Measurements from ENCODE around the gene RPL41. TPM values are rescaled to one million over a fixed set of nuclear protein-coding genes. Genes with fewer than 3 reads are reported as not detected.
A peak's percentile ranks its signal among the peaks of the same experiment; 100 is the strongest.

Gene RPL41
- total RNA-seq, 1 experiment from 2014 or later = 3,051 TPM

DNA sequence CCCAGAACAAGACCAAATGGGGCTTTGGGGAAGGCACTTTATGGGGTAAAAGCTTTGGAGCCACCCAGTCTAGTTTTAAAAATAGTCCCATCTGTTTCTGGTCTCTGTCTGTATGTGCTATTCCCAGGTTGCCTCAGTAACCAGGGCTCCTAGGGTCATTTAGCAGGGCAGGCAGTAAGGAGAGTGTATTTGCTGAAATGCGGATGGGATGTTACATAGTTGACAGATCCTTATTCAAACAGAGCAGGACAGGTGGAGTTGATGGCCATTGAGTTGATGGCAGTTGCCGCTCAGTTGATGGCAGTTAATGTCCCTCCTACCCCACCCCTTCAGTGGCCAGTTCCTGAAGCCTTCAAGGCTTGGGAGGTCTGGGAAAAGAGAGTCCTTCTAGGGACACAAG, 6.2 kb downstream of the RPL41 start:
- TF ChIP-seq, protein P1, sequence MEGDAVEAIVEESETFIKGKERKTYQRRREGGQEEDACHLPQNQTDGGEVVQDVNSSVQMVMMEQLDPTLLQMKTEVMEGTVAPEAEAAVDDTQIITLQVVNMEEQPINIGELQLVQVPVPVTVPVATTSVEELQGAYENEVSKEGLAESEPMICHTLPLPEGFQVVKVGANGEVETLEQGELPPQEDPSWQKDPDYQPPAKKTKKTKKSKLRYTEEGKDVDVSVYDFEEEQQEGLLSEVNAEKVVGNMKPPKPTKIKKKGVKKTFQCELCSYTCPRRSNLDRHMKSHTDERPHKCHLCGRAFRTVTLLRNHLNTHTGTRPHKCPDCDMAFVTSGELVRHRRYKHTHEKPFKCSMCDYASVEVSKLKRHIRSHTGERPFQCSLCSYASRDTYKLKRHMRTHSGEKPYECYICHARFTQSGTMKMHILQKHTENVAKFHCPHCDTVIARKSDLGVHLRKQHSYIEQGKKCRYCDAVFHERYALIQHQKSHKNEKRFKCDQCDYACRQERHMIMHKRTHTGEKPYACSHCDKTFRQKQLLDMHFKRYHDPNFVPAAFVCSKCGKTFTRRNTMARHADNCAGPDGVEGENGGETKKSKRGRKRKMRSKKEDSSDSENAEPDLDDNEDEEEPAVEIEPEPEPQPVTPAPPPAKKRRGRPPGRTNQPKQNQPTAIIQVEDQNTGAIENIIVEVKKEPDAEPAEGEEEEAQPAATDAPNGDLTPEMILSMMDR (IDR thresholded peaks at IDR 0.05; ENCODE audit: insufficient read depth in 1 of 2, low read depth in 1 of 2, low read length in 1 of 2, severe bottlenecking in 1 of 2, unreplicated experiment in 1 of 2) = no peak
- Mint-ChIP-seq H3K4me3 (ENCODE audit: unreplicated experiment) (no peak overlapping the region), H3K36me3 (ENCODE audit: insufficient read depth, unreplicated experiment) (peaks cover 24% of the 10 kb centered on the region), H3K27ac (ENCODE audit: unreplicated experiment) (peak overlapping the region; percentile 35), H3K4me1 (ENCODE audit: low read depth, unreplicated experiment) (peaks cover 31% of the 10 kb centered on the region), H3K27me3 (ENCODE audit: insufficient read depth, unreplicated experiment) (no peaks in the 10 kb centered on the region), H3K9me3 (ENCODE audit: unreplicated experiment) (no peaks in the 10 kb centered on the region)
- no TSS peak for BruUV-seq (replicated peaks)
- intact Hi-C loops (cut with micrococcal nuclease; ENCODE audit: unreplicated experiment) = no loop called here
- ChIA-PET CTCF (no interaction called here), POLR2A (interaction anchor here (0.9 kb wide), 1 partner anchor 99 kb away, joined by 4 read pairs; the partner anchor contains the start of gene RNF41)
- H3K9me3 ChIP-seq = no peaks in the 10 kb centered on the region
- H3K27me3 ChIP-seq (replicated peaks; ENCODE audit: control insufficient read depth, insufficient read depth, low read length) = no peaks in the 10 kb centered on the region
- peak in 1 of 2 experiments; percentile 27 for DNase-seq
- no peak overlapping the region for H3K4me3 ChIP-seq (ENCODE audit: low read depth, low read length)
- peaks cover 30% of the 10 kb centered on the region for H3K4me1 ChIP-seq
- H3K36me3 ChIP-seq (ENCODE audit: control insufficient read depth, insufficient read depth, low read length) = no peaks in the 10 kb centered on the region

DNA sequence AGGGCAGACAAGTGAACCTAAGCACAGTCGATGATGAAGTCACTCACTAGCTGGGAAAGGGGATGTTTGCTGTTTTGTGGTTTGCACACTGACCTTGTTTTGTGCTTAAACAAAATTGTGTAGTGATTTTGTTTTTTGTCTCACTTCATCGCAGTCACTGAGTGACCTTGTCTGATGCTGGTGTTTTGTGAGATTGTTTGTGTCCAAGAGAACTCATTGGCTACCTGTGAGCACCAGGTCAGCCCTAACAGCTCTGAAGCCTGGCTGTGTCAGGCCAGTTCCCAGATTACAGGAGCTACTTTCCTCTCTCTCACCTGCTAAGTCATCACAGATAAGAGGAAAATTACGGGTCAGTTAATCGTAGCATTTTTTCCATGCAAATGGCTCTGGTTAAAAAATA, 7.7 kb downstream of the RPL41 start:
- no peaks in the 10 kb centered on the region for H3K9me3 Mint-ChIP-seq (ENCODE audit: unreplicated experiment)
- peaks cover 28% of the 10 kb centered on the region for H3K4me1 Mint-ChIP-seq (ENCODE audit: low read depth, unreplicated experiment)
- H3K4me3 Mint-ChIP-seq (ENCODE audit: unreplicated experiment) = no peak overlapping the region
- peak overlapping the region; percentile 19 for H3K27ac Mint-ChIP-seq (ENCODE audit: unreplicated experiment)
- Histone ChIP-seq H3K4me3 (ENCODE audit: low read depth, low read length) (no peak overlapping the region), H3K9me3 (no peaks in the 10 kb centered on the region), H3K27me3 (replicated peaks; ENCODE audit: control insufficient read depth, insufficient read depth, low read length) (no peaks in the 10 kb centered on the region), H3K4me1 (peaks cover 25% of the 10 kb centered on the region), H3K36me3 (ENCODE audit: control insufficient read depth, insufficient read depth, low read length) (no peaks in the 10 kb centered on the region)
- H3K27me3 Mint-ChIP-seq (ENCODE audit: insufficient read depth, unreplicated experiment) = no peaks in the 10 kb centered on the region
- no TSS peak for BruUV-seq (replicated peaks)
- DNase-seq = no peak
- TF ChIP-seq, protein P1 (IDR thresholded peaks at IDR 0.05; ENCODE audit: insufficient read depth in 1 of 2, low read depth in 1 of 2, low read length in 1 of 2, severe bottlenecking in 1 of 2, unreplicated experiment in 1 of 2) = no peak
- intact Hi-C loops (cut with micrococcal nuclease; ENCODE audit: unreplicated experiment) = no loop called here
- ChIA-PET POLR2A (no interaction called here), CTCF (interaction anchor here (0.6 to 1.2 kb wide), 3 partner anchors 19 to 179 kb away, joined by 3 to 4 read pairs (median 3); partner anchors contain the start of gene SMARCC2)
- peaks cover 26% of the 10 kb centered on the region for H3K36me3 Mint-ChIP-seq (ENCODE audit: insufficient read depth, unreplicated experiment)

DNA sequence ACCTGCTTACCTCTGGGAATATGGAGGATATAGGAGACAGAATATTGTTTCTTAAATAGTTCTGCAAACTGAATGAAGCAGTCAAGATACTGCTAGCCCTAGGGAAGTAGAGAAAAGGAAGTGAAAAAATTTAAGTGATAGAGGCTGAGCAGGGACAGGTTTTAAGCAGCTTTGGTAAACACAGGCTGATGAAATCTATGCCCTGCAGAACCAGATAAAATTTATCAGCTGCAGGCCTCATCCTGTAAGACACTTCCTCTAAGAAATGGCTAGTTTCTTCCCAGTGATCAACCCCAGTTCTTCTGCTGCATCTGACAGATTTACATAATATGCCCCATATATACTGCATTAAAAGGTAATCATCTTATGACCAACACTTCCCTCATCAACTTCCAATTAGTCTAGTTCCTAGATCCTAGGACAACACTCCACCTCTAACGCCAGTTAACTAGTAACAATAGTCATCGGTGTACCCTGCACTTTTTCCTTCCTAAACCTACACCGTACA, 10.4 kb downstream of the RPL41 start:
- peaks cover 35% of the 10 kb centered on the region for H3K4me1 Mint-ChIP-seq (ENCODE audit: low read depth, unreplicated experiment)
- Histone ChIP-seq H3K4me3 (ENCODE audit: low read depth, low read length) (0 out of 2 replicates have a peak overlapping the region, but pooled peaks have one; percentile 40), H3K9me3 (no peaks in the 10 kb centered on the region), H3K36me3 (ENCODE audit: control insufficient read depth, insufficient read depth, low read length) (peaks cover 4% of the 10 kb centered on the region), H3K4me1 (peaks cover 29% of the 10 kb centered on the region), H3K27me3 (replicated peaks; ENCODE audit: control insufficient read depth, insufficient read depth, low read length) (no peaks in the 10 kb centered on the region)
- H3K36me3 Mint-ChIP-seq (ENCODE audit: insufficient read depth, unreplicated experiment) = peaks cover 50% of the 10 kb centered on the region
- ChIA-PET POLR2A (interaction anchor here (0.5 to 1.9 kb wide), 5 partner anchors 9 to 63 kb away, joined by 3 to 19 read pairs (median 4); partner anchors contain the start of genes MYL6, SMARCC2 and ZC3H10), CTCF (interaction anchor here (0.6 to 2.8 kb wide), 5 partner anchors 8 to 510 kb away, joined by 3 to 66 read pairs (median 16); partner anchors contain the start of genes MYL6B, SMARCC2 and ZC3H10)
- intact Hi-C loops (cut with micrococcal nuclease; ENCODE audit: unreplicated experiment) = loop anchor here (1.0 to 2.0 kb wide), 4 partner anchors 62 to 140 kb away; partner anchors contain the start of genes ANKRD52, COQ10A, NABP2 and SMARCC2
- DNase-seq = no peak
- H3K27ac Mint-ChIP-seq (ENCODE audit: unreplicated experiment) = peak overlapping the region; percentile 91
- BruUV-seq (replicated peaks) = no TSS peak
- no peaks in the 10 kb centered on the region for H3K27me3 Mint-ChIP-seq (ENCODE audit: insufficient read depth, unreplicated experiment)
- H3K4me3 Mint-ChIP-seq (ENCODE audit: unreplicated experiment) = peak overlapping the region; percentile 89
- no peaks in the 10 kb centered on the region for H3K9me3 Mint-ChIP-seq (ENCODE audit: unreplicated experiment)
- TF ChIP-seq, protein P1 (IDR thresholded peaks at IDR 0.05; ENCODE audit: insufficient read depth in 1 of 2, low read depth in 1 of 2, low read length in 1 of 2, severe bottlenecking in 1 of 2, unreplicated experiment in 1 of 2) = no peak

Data from Caco-2 (cell line).